ENCODE data around the gene PPIL4.

PPIL4 gene

DNA sequence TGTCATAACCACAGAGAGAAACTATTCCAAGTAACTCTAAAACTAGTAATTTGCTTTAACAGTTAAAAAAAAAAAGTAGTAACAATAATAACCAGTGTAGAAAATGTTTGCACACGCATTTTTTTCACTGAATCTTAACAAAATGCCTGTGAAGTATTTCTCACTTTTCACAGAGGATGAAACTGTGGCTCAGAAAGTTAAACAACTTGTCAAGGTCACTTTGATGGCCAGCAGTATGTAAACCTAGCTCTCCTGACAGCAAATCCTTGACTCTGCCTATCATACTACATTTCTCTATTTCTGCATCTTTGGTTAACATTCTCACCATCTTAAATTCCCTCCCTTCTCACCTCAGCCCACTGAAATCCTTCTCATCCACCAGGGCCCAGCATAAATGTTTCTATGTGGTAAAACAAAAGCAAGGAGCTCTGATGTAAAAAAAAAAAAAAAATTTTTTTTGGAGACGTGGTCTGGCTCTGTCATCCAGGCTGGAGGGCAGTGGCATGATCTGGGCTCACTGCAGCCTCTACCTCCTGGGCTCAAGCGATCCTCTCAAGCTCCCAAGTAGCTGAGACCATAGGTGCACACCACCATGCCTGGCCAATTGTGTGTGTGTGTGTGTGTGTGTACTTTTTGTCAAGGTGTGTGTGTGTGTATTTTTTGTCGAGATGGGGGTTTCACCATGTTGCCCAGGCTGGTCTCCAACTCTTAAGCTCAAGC, 34.9 kb downstream of the PPIL4 start:
- Histone ChIP-seq H2BK5ac (ENCODE audit: low read length) (no peak overlapping the region), H2AK5ac (ENCODE audit: low read length) (no peak overlapping the region), H3K4me1 (ENCODE audit: control insufficient read depth, low read depth, low read length) (no peaks in the 10 kb centered on the region), H2BK120ac (ENCODE audit: low read depth, low read length) (no peak overlapping the region), H3K79me2 (ENCODE audit: control insufficient read depth, insufficient read depth, low read length) (no peaks in the 10 kb centered on the region), H4K8ac (ENCODE audit: low read depth, low read length) (no peak overlapping the region), H4K5ac (ENCODE audit: low read length) (no peak overlapping the region), H3K4me2 (ENCODE audit: low read length) (no peak overlapping the region), H3K56ac (ENCODE audit: low read length) (no peak overlapping the region), H3K79me1 (ENCODE audit: low read length) (no peaks in the 10 kb centered on the region), H3K27me3 (ENCODE audit: insufficient read depth, low read length, poor library complexity) (no peaks in the 10 kb centered on the region), H3K23ac (ENCODE audit: low read length) (no peak overlapping the region), H2BK15ac (replicated peaks; ENCODE audit: low read depth) (no peak overlapping the region), H3K27ac (ENCODE audit: low read depth, low read length) (no peak overlapping the region), H3K4me3 (ENCODE audit: low read length) (no peak overlapping the region), H3K18ac (ENCODE audit: low read length) (no peak overlapping the region), H3K36me3 (ENCODE audit: control insufficient read depth, insufficient read depth, low read length) (no peaks in the 10 kb centered on the region), H3K9ac (ENCODE audit: low read length) (no peak overlapping the region), H3K4ac (ENCODE audit: low read depth, low read length) (no peak overlapping the region)
- no peak for DNase-seq
- no CpG with 5 or more reads among the region's 4 CpGs for WGBS (ENCODE audit: extremely low coverage, insufficient coverage, low lambda C conversion rate)

DNA sequence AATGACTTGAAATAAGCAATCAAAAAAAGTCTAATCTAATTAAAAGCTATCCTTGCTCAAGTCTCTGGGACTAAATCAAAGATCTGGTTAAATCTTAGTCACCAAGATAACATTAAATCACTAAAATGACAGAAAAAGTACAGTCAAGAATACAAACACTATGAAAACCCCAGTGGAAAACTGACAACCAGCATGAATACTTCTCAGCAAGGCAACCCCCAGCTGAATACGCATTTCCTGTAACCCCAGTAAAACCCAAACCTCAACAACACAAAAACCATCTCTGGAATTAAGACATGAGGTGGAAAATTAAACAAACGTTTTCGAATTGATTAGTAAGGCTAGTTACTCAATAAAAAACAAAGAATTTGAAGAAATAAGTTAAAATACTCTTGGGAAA, 37.4 kb downstream of the PPIL4 start:
- peak; percentile 5 for DNase-seq
- Histone ChIP-seq H3K9ac (ENCODE audit: low read length) (no peak overlapping the region), H2BK5ac (ENCODE audit: low read length) (no peak overlapping the region), H3K56ac (ENCODE audit: low read length) (no peak overlapping the region), H3K4me2 (ENCODE audit: low read length) (no peak overlapping the region), H3K18ac (ENCODE audit: low read length) (no peak overlapping the region), H3K4ac (ENCODE audit: low read depth, low read length) (no peak overlapping the region), H3K79me2 (ENCODE audit: control insufficient read depth, insufficient read depth, low read length) (no peaks in the 10 kb centered on the region), H3K27ac (ENCODE audit: low read depth, low read length) (no peak overlapping the region), H3K4me1 (ENCODE audit: control insufficient read depth, low read depth, low read length) (no peaks in the 10 kb centered on the region), H3K36me3 (ENCODE audit: control insufficient read depth, insufficient read depth, low read length) (no peaks in the 10 kb centered on the region), H3K27me3 (ENCODE audit: insufficient read depth, low read length, poor library complexity) (no peaks in the 10 kb centered on the region), H2AK5ac (ENCODE audit: low read length) (no peak overlapping the region), H3K4me3 (ENCODE audit: low read length) (no peak overlapping the region), H2BK120ac (ENCODE audit: low read depth, low read length) (no peak overlapping the region), H2BK15ac (replicated peaks; ENCODE audit: low read depth) (no peak overlapping the region), H3K79me1 (ENCODE audit: low read length) (no peaks in the 10 kb centered on the region), H3K23ac (ENCODE audit: low read length) (no peak overlapping the region), H4K5ac (ENCODE audit: low read length) (no peak overlapping the region), H4K8ac (ENCODE audit: low read depth, low read length) (no peak overlapping the region)
- no CpG with 5 or more reads among the region's 3 CpGs for WGBS (ENCODE audit: extremely low coverage, insufficient coverage, low lambda C conversion rate)

DNA sequence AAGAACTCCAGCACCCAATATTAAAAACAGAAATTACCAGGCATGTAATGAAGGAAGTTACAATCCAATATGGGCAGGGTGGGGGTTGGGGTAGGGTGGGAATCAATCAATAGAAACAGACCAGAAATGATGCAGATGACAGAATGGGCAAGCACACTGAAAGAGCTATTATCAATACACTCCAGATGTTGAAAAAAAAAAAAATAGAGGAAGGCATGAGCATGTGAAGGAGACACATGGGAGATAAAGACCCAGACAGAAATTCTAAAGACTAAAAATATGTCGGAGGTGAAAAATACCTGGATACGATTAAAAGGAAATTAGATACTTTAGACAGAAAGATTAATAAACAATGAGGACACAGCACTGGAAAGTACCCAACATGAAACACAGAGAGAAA, 42.0 kb downstream of the PPIL4 start:
- no peak overlapping the region for H4K5ac ChIP-seq (ENCODE audit: low read length)
- no peak overlapping the region for H3K56ac ChIP-seq (ENCODE audit: low read length)
- no CpG with 5 or more reads among the region's 2 CpGs for WGBS (ENCODE audit: extremely low coverage, insufficient coverage, low lambda C conversion rate)
- DNase-seq: no peak
- no peak overlapping the region for H2AK5ac ChIP-seq (ENCODE audit: low read length)
- no peak overlapping the region for H3K4ac ChIP-seq (ENCODE audit: low read depth, low read length)
- H2BK120ac ChIP-seq (ENCODE audit: low read depth, low read length): no peak overlapping the region
- no peak overlapping the region for H2BK15ac ChIP-seq (replicated peaks; ENCODE audit: low read depth)
- no peaks in the 10 kb centered on the region for H3K79me1 ChIP-seq (ENCODE audit: low read length)
- H3K18ac ChIP-seq (ENCODE audit: low read length): no peak overlapping the region
- no peak overlapping the region for H3K4me2 ChIP-seq (ENCODE audit: low read length)
- no peak overlapping the region for H3K27ac ChIP-seq (ENCODE audit: low read depth, low read length)
- H3K9ac ChIP-seq (ENCODE audit: low read length): no peak overlapping the region
- H2BK5ac ChIP-seq (ENCODE audit: low read length): no peak overlapping the region
- H3K27me3 ChIP-seq (ENCODE audit: insufficient read depth, low read length, poor library complexity): no peaks in the 10 kb centered on the region
- H3K79me2 ChIP-seq (ENCODE audit: control insufficient read depth, insufficient read depth, low read length): no peaks in the 10 kb centered on the region
- no peaks in the 10 kb centered on the region for H3K4me1 ChIP-seq (ENCODE audit: control insufficient read depth, low read depth, low read length)
- H3K36me3 ChIP-seq (ENCODE audit: control insufficient read depth, insufficient read depth, low read length): no peaks in the 10 kb centered on the region
- H3K4me3 ChIP-seq (ENCODE audit: low read length): no peak overlapping the region
- no peak overlapping the region for H3K23ac ChIP-seq (ENCODE audit: low read length)
- H4K8ac ChIP-seq (ENCODE audit: low read depth, low read length): no peak overlapping the region

DNA sequence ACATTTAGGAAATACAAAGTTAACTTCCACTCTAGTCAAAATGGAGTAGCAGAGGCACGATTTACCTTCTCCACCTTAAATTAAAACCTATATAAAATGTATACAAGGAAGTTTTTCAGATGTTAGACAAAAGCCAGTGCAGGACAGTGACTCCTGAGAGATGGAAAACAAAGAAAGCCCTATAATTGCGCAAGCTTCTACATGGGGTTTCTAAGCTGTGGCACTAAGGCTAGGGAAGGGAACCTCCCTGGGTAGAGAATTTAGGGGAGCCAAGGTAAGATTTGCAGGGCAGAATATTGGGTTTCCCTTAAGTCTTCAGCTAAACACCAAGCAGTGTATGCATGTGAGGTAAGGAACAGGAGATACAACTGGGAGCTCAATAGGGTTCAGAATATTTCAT, 42.6 kb downstream of the PPIL4 start:
- Histone ChIP-seq H2AK5ac (ENCODE audit: low read length) (no peak overlapping the region), H3K4me1 (ENCODE audit: control insufficient read depth, low read depth, low read length) (no peaks in the 10 kb centered on the region), H2BK15ac (replicated peaks; ENCODE audit: low read depth) (no peak overlapping the region), H3K27ac (ENCODE audit: low read depth, low read length) (no peak overlapping the region), H3K79me2 (ENCODE audit: control insufficient read depth, insufficient read depth, low read length) (no peaks in the 10 kb centered on the region), H3K4me2 (ENCODE audit: low read length) (no peak overlapping the region), H4K5ac (ENCODE audit: low read length) (no peak overlapping the region), H3K36me3 (ENCODE audit: control insufficient read depth, insufficient read depth, low read length) (no peaks in the 10 kb centered on the region), H3K79me1 (ENCODE audit: low read length) (no peaks in the 10 kb centered on the region), H3K23ac (ENCODE audit: low read length) (no peak overlapping the region), H2BK120ac (ENCODE audit: low read depth, low read length) (no peak overlapping the region), H4K8ac (ENCODE audit: low read depth, low read length) (no peak overlapping the region), H3K27me3 (ENCODE audit: insufficient read depth, low read length, poor library complexity) (no peaks in the 10 kb centered on the region), H3K4ac (ENCODE audit: low read depth, low read length) (no peak overlapping the region), H3K18ac (ENCODE audit: low read length) (no peak overlapping the region), H3K4me3 (ENCODE audit: low read length) (no peak overlapping the region), H3K9ac (ENCODE audit: low read length) (no peak overlapping the region), H2BK5ac (ENCODE audit: low read length) (no peak overlapping the region), H3K56ac (ENCODE audit: low read length) (no peak overlapping the region)
- WGBS (ENCODE audit: extremely low coverage, insufficient coverage, low lambda C conversion rate): no CpG with 5 or more reads among the region's 2 CpGs
- no peak for DNase-seq

DNA sequence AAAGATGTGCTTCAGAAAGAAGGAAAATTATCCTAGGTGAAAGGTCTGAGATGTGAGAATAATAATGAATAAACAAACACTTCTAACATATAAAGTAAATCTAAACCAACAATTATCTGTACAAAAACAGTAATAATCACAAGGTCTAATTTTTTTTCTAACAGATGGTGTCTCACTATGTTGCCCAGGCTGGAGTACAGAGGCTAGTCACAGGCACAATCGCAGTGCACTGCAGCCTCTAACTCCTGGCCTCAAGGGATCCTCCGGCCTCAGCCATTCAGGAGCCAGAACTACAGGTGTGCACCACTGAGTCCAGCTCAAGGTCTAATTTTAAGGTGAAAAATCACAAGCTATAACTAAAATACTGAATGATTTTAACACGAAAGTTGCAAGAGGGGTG, 44.1 kb downstream of the PPIL4 start:
- Histone ChIP-seq H3K18ac (ENCODE audit: low read length) (no peak overlapping the region), H2BK15ac (replicated peaks; ENCODE audit: low read depth) (no peak overlapping the region), H3K23ac (ENCODE audit: low read length) (no peak overlapping the region), H3K79me1 (ENCODE audit: low read length) (no peaks in the 10 kb centered on the region), H3K4me1 (ENCODE audit: control insufficient read depth, low read depth, low read length) (no peaks in the 10 kb centered on the region), H3K36me3 (ENCODE audit: control insufficient read depth, insufficient read depth, low read length) (no peaks in the 10 kb centered on the region), H3K4ac (ENCODE audit: low read depth, low read length) (no peak overlapping the region), H3K4me2 (ENCODE audit: low read length) (no peak overlapping the region), H2BK5ac (ENCODE audit: low read length) (no peak overlapping the region), H4K5ac (ENCODE audit: low read length) (no peak overlapping the region), H3K79me2 (ENCODE audit: control insufficient read depth, insufficient read depth, low read length) (no peaks in the 10 kb centered on the region), H3K9ac (ENCODE audit: low read length) (no peak overlapping the region), H2AK5ac (ENCODE audit: low read length) (no peak overlapping the region), H3K4me3 (ENCODE audit: low read length) (no peak overlapping the region), H2BK120ac (ENCODE audit: low read depth, low read length) (no peak overlapping the region), H3K27ac (ENCODE audit: low read depth, low read length) (no peak overlapping the region), H3K27me3 (ENCODE audit: insufficient read depth, low read length, poor library complexity) (no peaks in the 10 kb centered on the region), H4K8ac (ENCODE audit: low read depth, low read length) (no peak overlapping the region), H3K56ac (ENCODE audit: low read length) (no peak overlapping the region)
- no peak for DNase-seq
- WGBS (ENCODE audit: extremely low coverage, insufficient coverage, low lambda C conversion rate): no CpG with 5 or more reads among the region's 3 CpGs

DNA sequence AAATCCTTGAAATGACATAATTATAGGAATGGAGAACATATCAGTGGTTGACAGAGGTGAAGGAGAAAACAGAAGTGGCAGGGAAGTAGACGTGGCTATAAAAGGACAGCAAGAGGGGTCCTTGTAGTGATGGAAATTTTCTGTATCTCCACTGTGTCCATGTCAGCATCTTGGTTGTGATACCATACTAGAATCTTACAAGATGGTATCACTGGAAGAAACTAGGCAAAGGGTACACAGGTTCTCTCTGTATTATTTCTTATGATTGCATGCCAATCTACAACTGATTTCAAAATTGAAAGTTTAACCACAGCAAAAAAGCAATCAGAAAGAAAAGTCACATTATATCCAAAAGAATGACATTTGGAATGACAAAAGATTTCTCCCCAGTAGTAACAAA, 44.6 kb downstream of the PPIL4 start:
- Histone ChIP-seq H2BK120ac (ENCODE audit: low read depth, low read length) (no peak overlapping the region), H3K56ac (ENCODE audit: low read length) (no peak overlapping the region), H3K18ac (ENCODE audit: low read length) (no peak overlapping the region), H3K4me2 (ENCODE audit: low read length) (no peak overlapping the region), H3K23ac (ENCODE audit: low read length) (no peak overlapping the region), H3K9ac (ENCODE audit: low read length) (no peak overlapping the region), H4K8ac (ENCODE audit: low read depth, low read length) (no peak overlapping the region), H2AK5ac (ENCODE audit: low read length) (no peak overlapping the region), H3K79me2 (ENCODE audit: control insufficient read depth, insufficient read depth, low read length) (no peaks in the 10 kb centered on the region), H3K79me1 (ENCODE audit: low read length) (no peaks in the 10 kb centered on the region), H4K5ac (ENCODE audit: low read length) (no peak overlapping the region), H2BK15ac (replicated peaks; ENCODE audit: low read depth) (no peak overlapping the region), H3K4ac (ENCODE audit: low read depth, low read length) (no peak overlapping the region), H3K27ac (ENCODE audit: low read depth, low read length) (no peak overlapping the region), H3K36me3 (ENCODE audit: control insufficient read depth, insufficient read depth, low read length) (no peaks in the 10 kb centered on the region), H3K4me3 (ENCODE audit: low read length) (no peak overlapping the region), H2BK5ac (ENCODE audit: low read length) (no peak overlapping the region), H3K4me1 (ENCODE audit: control insufficient read depth, low read depth, low read length) (no peaks in the 10 kb centered on the region), H3K27me3 (ENCODE audit: insufficient read depth, low read length, poor library complexity) (no peaks in the 10 kb centered on the region)
- no CpG with 5 or more reads among the region's 1 CpG for WGBS (ENCODE audit: extremely low coverage, insufficient coverage, low lambda C conversion rate)
- DNase-seq: no peak
